ENCODE data around the gene MYO19. TPM values are rescaled to one million over a fixed set of nuclear protein-coding genes. Genes with fewer than 3 reads are reported as not detected.
A peak's percentile ranks its signal among the peaks of the same experiment; 100 is the strongest.

The MYO19 gene
- total and polyA plus RNA-seq, 9 of the 15 experiments (the other 6 are each of a cell fraction or from before 2014, with no cell fraction given), result 21.6 to 176 (median 129) TPM

- TF ChIP-seq POLR2G (IDR thresholded peaks at IDR 0.05; ENCODE audit: low read depth, low read length), result peak; percentile 95
- no peak for TF ChIP-seq PRDM10 (IDR thresholded peaks at IDR 0.05; ENCODE audit: partially characterized antibody)
- TF ChIP-seq GATAD2A (IDR thresholded peaks at IDR 0.05), result 0 out of 2 replicates have a peak, but pooled peaks have one; percentile 5
- TF ChIP-seq STAT5B (CRISPR knock-in tag; IDR thresholded peaks at IDR 0.05), result no peak
- no peak for TF ChIP-seq ZNF740 (CRISPR knock-in tag; IDR thresholded peaks at IDR 0.05)
- no peak for TF ChIP-seq ZNF740 (tag; IDR thresholded peaks at IDR 0.05)
- TF ChIP-seq MBD1 (CRISPR knock-in tag; IDR thresholded peaks at IDR 0.05), result no peak
- TF ChIP-seq ZNF57 (CRISPR knock-in tag; IDR thresholded peaks at IDR 0.05), result 0 out of 2 replicates have a peak, but pooled peaks have one; percentile 37
- TF ChIP-seq HDAC3 (IDR thresholded peaks at IDR 0.05; ENCODE audit: borderline replicate concordance, partially characterized antibody), result no peak
- TF ChIP-seq BRF1 (IDR thresholded peaks at IDR 0.05; ENCODE audit: borderline replicate concordance, extremely low read depth, insufficient read length), result no peak
- no peak; the same call in 1 of the 2 replicates for TF ChIP-seq CBFA2T2 (conservative IDR thresholded peaks at IDR 0.05)
- TF ChIP-seq CXXC5 (CRISPR knock-in tag; IDR thresholded peaks at IDR 0.05), result peak; percentile 73
- TF ChIP-seq PTTG1 (tag; IDR thresholded peaks at IDR 0.05; ENCODE audit: low read depth), result no peak
- no peak for TF ChIP-seq ARID1B (IDR thresholded peaks at IDR 0.05)
- TF ChIP-seq KHSRP (IDR thresholded peaks at IDR 0.05), result no peak
- TF ChIP-seq ZNF224 (CRISPR knock-in tag; IDR thresholded peaks at IDR 0.05), result no peak
- 0 out of 2 replicates have a peak, but pooled peaks have one; percentile 10 for TF ChIP-seq PHB (CRISPR knock-in tag; IDR thresholded peaks at IDR 0.05)
- TF ChIP-seq E2F1 (CRISPR knock-in tag; IDR thresholded peaks at IDR 0.05), result peak; percentile 82; the same call in 1 of the 2 replicates
- TF ChIP-seq NONO (IDR thresholded peaks at IDR 0.05; ENCODE audit: low read depth in 2 of 2, low read length in 1 of 2), result no peak
- no peak for TF ChIP-seq ZNF184 (CRISPR knock-in tag; IDR thresholded peaks at IDR 0.05)
- no peak for TF ChIP-seq ZNF75A (CRISPR knock-in tag; IDR thresholded peaks at IDR 0.05)
Observed at GRCh38 chr17:36534840-36535668, at the start of gene MYO19, which contains the start of gene PIGW (continued).

Data from K562 (cell line).